Body of pancreas (tissue), 4 donors: Measurements from ENCODE around the gene UROS. TPM values are rescaled to one million over a fixed set of nuclear protein-coding genes. Genes with fewer than 3 reads are reported as not detected.

Experiments
- ATAC-seq: fragments of 150-250 bp; one replicate; pipeline ENCODE4 v1.9.1; 2016
- DNase-seq, 4 donors: peaks; one replicate each; pipeline ENCODE4 v3.0.0-alpha.2; 2019
- H3K27ac ChIP-seq, 4 donors: fragments of 200-600 bp; sonication (generic); 1 replicate in 3 of 4; 2 replicates in 1 of 4; pipeline versions ENCODE4 v1.5.1 to v1.6.1; 2016 to 2019; ENCODE audit warnings: mild to moderate bottlenecking in 1 of 4, mixed read lengths in 1 of 4, moderate library complexity in 1 of 4
- H3K27me3 ChIP-seq, 2 donors: fragments of 200-600 bp; sonication (generic); one replicate each; pipeline ENCODE4 v1.6.0; 2016; ENCODE audit warnings: mild to moderate bottlenecking in 1 of 2
- H3K36me3 ChIP-seq, 2 donors: fragments of 200-600 bp; sonication (generic); replicated peaks in 1 of 2; 2 replicates each; pipeline ENCODE4 v1.5.1; 2016; ENCODE audit warnings: low read depth in 2 of 2; ENCODE audit not compliant: insufficient read depth in 1 of 2
- H3K4me1 ChIP-seq: fragments of 200-600 bp; sonication (generic); one replicate; pipeline ENCODE4 v1.6.0; 2016
- H3K4me3 ChIP-seq, 2 donors: fragments of 200-600 bp; sonication (generic); 1 replicate in 1 of 2; 2 replicates in 1 of 2; pipeline ENCODE4 v1.5.1; 2016 to 2019
- H3K9me3 ChIP-seq, 3 donors: fragments of 200-600 bp; sonication (generic); 1 replicate in 2 of 3; 2 replicates in 1 of 3; pipeline ENCODE4 v1.5.1; 2016
- CTCF ChIP-seq, 7 experiments: fragments of 450-650 bp in 4 of 7; fragments of 200-600 bp in 3 of 7; sonication (generic) in 3 of 7; IDR thresholded peaks; one replicate each; pipeline ENCODE4 v1.5.1; 2016 to 2019; ENCODE audit warnings: antibody characterized with exemption in 7 of 7
- POLR2A ChIP-seq, 3 donors: fragments of 450-650 bp; IDR thresholded peaks; one replicate each; pipeline ENCODE4 v1.6.1; 2016; ENCODE audit warnings: antibody characterized with exemption in 3 of 3, mild to moderate bottlenecking in 2 of 3
- WGBS, 2 donors: methylation state at CpG; one replicate each; pipeline ENCODE4 v1.1.5; 2017; 5-methylcytosine and 5-hydroxymethylcytosine counted together
- intact Hi-C: fragments of 100-400 bp; cut with DNase I; formaldehyde crosslinking; loops from one replicate; pipeline ENCODE4 v1.15.1; 2023
- total RNA-seq, 2 donors: library from RNA; depleted of rRNA; stranded (reverse); fragments of >200 nt; gene quantifications; one replicate each; pipeline ENCODE4 v1.1.0, GENCODE V29; 2016

Gene UROS
- total RNA-seq, 2 donors from 2014 or later = 15.8 to 31.4 TPM

GRCh38 chr10:125778556-125778955 lies 44.5 kb downstream of the UROS start:
- ATAC-seq (no peak), DNase-seq (no peak)
- WGBS, 2 donors = 49 to 67% methylated on average over 5 of the region's 5 CpGs

GRCh38 chr10:125777806-125778205 lies 45.3 kb downstream of the UROS start:
- no peak for ATAC-seq
- 86 to 92% methylated on average over 9 of the region's 9 CpGs for WGBS, 2 donors
- no peak overlapping the region for H3K4me3 ChIP-seq
- H3K27me3 ChIP-seq = no peaks in the 10 kb centered on the region
- H3K27ac ChIP-seq = no peak overlapping the region
- H3K36me3 ChIP-seq = no peaks in the 10 kb centered on the region
- H3K9me3 ChIP-seq = no peaks in the 10 kb centered on the region
- intact Hi-C loops = no loop called here
- no peaks in the 10 kb centered on the region for H3K4me1 ChIP-seq
- no peak for DNase-seq
- TF ChIP-seq CTCF (IDR thresholded peaks at IDR 0.05) (no peak), POLR2A (IDR thresholded peaks at IDR 0.05) (no peak)

More at GRCh38 chr10:125778556-125778955, 44.5 kb downstream of the UROS start:
- Histone ChIP-seq H3K4me1 (no peaks in the 10 kb centered on the region), H3K27ac (no peak overlapping the region), H3K36me3 (no peaks in the 10 kb centered on the region), H3K9me3 (no peaks in the 10 kb centered on the region), H3K27me3 (no peaks in the 10 kb centered on the region), H3K4me3 (no peak overlapping the region)
- TF ChIP-seq POLR2A (IDR thresholded peaks at IDR 0.05) (no peak), CTCF (IDR thresholded peaks at IDR 0.05) (no peak)
- intact Hi-C loops = no loop called here

- Histone ChIP-seq H3K36me3 (no peaks in the 10 kb centered on the region), H3K4me1 (no peaks in the 10 kb centered on the region), H3K27me3 (no peaks in the 10 kb centered on the region), H3K4me3 (no peak within 1 kb of the TSS), H3K9me3 (no peaks in the 10 kb centered on the region), H3K27ac (no peak within 1 kb of the TSS)
- DNase-seq (no peak), ATAC-seq (no peak)
- WGBS, 2 donors = 91 to 95% methylated on average over 24 to 25 of the region's 26 CpGs
- intact Hi-C loops = no loop called here
- TF ChIP-seq CTCF (IDR thresholded peaks at IDR 0.05) (no peak), POLR2A (IDR thresholded peaks at IDR 0.05) (no peak)
Observed at GRCh38 chr10:125775491-125776106, 47.5 kb downstream of the UROS start, which contains the start of gene MMP21. Gene MMP21 (minus strand): TSS chr10:125775821. CDS start chr10:125775821, 0 bp downstream.

- no peak for ATAC-seq
- WGBS, 2 donors = 92 to 95% methylated on average over 23 to 25 of the region's 32 CpGs
- TF ChIP-seq CTCF (IDR thresholded peaks at IDR 0.05) = no peak
- TF ChIP-seq POLR2A (IDR thresholded peaks at IDR 0.05) = no peak
Observed at GRCh38 chr10:125774581-125775191, 48.4 kb downstream of the UROS start.

More at GRCh38 chr10:125774581-125775191, 48.4 kb downstream of the UROS start:
- no peak for DNase-seq
- Histone ChIP-seq H3K27ac (no peak overlapping the region), H3K4me1 (no peaks in the 10 kb centered on the region), H3K36me3 (no peaks in the 10 kb centered on the region), H3K9me3 (no peaks in the 10 kb centered on the region), H3K4me3 (no peak overlapping the region), H3K27me3 (no peaks in the 10 kb centered on the region)
- intact Hi-C loops = no loop called here
